A549 (cell line): Measurements from ENCODE around the gene BLTP2. TPM values are rescaled to one million over a fixed set of nuclear protein-coding genes. Genes with fewer than 3 reads are reported as not detected.

Experiments
- ATAC-seq, 2 experiments: fragments of 200-7000 bp in 1 of 2; fragments of >200 bp in 1 of 2; cut with Nextera tagmentation in 1 of 2; cut with Tn5 transposase in 1 of 2; 3 replicates each; pipeline versions ENCODE4 v1.8.0 to v1.9.1; 2018 to 2020; ENCODE audit warnings: mild to moderate bottlenecking in 1 of 2, moderate library complexity in 1 of 2
- CTCF ChIA-PET: fragments of 300-600 bp; sonication (Branson Sonifier 250); formaldehyde crosslinking; extraction: SDS; loops from one replicate; lab custom pipeline; 2021; ENCODE audit warnings: antibody characterized with exemption, inconsistent platforms; lab: Yijun Ruan, JAX
- POLR2A ChIA-PET: fragments of 350-600 bp; formaldehyde crosslinking; extraction: SDS; loops from one replicate; lab custom pipeline; 2021; ENCODE audit warnings: antibody characterized with exemption, inconsistent platforms; lab: Yijun Ruan, JAX
- DNase-seq, 2 experiments: peaks; one replicate each; pipeline versions ENCODE4 v3.0.0 to v3.0.0-alpha.2; 2011 to 2016; ENCODE audit warnings: low read depth in 1 of 2, low spot score in 1 of 2
- FAIRE-seq: peaks from 2 replicates; lab custom pipeline; 2011; peaks lifted over from hg19 to GRCh38; lab: Jason Lieb, UNC
- H3K27ac ChIP-seq, 2 experiments: fragments of >200 bp; sonication (Bioruptor Twin); formaldehyde crosslinking; 3 replicates each; pipeline ENCODE4 v1.5.1; 2016 to 2017
- H3K4me1 ChIP-seq: fragments of >200 bp; sonication (Bioruptor Twin); formaldehyde crosslinking; 3 replicates; pipeline ENCODE4 v1.6.1; 2016
- H3K4me2 ChIP-seq: fragments of >200 bp; sonication (Bioruptor Twin); formaldehyde crosslinking; 3 replicates; pipeline ENCODE4 v1.6.1; 2016
- H3K4me3 ChIP-seq: fragments of >200 bp; sonication (Bioruptor Twin); formaldehyde crosslinking; 3 replicates; pipeline ENCODE4 v1.5.1; 2016
- H3K9me3 ChIP-seq: fragments of >200 bp; sonication (Bioruptor Twin); formaldehyde crosslinking; 3 replicates; pipeline ENCODE4 v1.6.1; 2016
- ATOH8 ChIP-seq: fragments of 250-450 bp; sonication (Bioruptor Pico); IDR thresholded peaks from 2 replicates; pipeline ENCODE4 v1.5.0; 2020; ENCODE audit warnings: low read depth, mild to moderate bottlenecking, moderate library complexity
- CBX2 ChIP-seq: fragments of 200-600 bp; sonication (generic); IDR thresholded peaks from 2 replicates; pipeline ENCODE4 v1.6.1; 2016; ENCODE audit warnings: low read depth, mild to moderate bottlenecking, borderline replicate concordance
- CEBPB ChIP-seq, 2 experiments: fragments of >200 bp in 1 of 2; sonication (Bioruptor Twin) in 1 of 2; formaldehyde crosslinking in 1 of 2; IDR thresholded peaks; 2 replicates each; pipeline ENCODE4 v1.6.1; 2012 to 2016
- EHF ChIP-seq: fragments of 250-450 bp; sonication (Bioruptor Pico); IDR thresholded peaks from 2 replicates; pipeline ENCODE4 v1.5.0; 2020; ENCODE audit warnings: mild to moderate bottlenecking
- EP300 ChIP-seq, 2 experiments: fragments of >200 bp; sonication (Bioruptor Twin); formaldehyde crosslinking; IDR thresholded peaks; 2 replicates in 1 of 2; 3 replicates in 1 of 2; pipeline ENCODE4 v1.6.1; 2016 to 2017
- ESRRA ChIP-seq: fragments of 150-350 bp; IDR thresholded peaks from 2 replicates; pipeline ENCODE4 v1.6.1; 2014; ENCODE audit warnings: mild to moderate bottlenecking, low read length, borderline replicate concordance
- FOXS1 ChIP-seq: fragments of 250-450 bp; sonication (Bioruptor Pico); IDR thresholded peaks from 2 replicates; pipeline ENCODE4 v1.5.0; 2020; ENCODE audit warnings: mild to moderate bottlenecking, moderate library complexity
- GATA3 ChIP-seq: IDR thresholded peaks from 2 replicates; pipeline ENCODE4 v1.6.1; 2012; ENCODE audit warnings: borderline replicate concordance
- HEYL ChIP-seq: fragments of 250-450 bp; sonication (Bioruptor Pico); IDR thresholded peaks from 2 replicates; pipeline ENCODE4 v1.8.0; 2021; ENCODE audit warnings: mild to moderate bottlenecking, moderate library complexity
- HOXA7 ChIP-seq: fragments of 250-450 bp; sonication (Bioruptor Pico); IDR thresholded peaks from 2 replicates; pipeline ENCODE4 v1.5.0; 2020; ENCODE audit warnings: mild to moderate bottlenecking, moderate library complexity
- HOXB5 ChIP-seq: fragments of 250-450 bp; sonication (Bioruptor Pico); IDR thresholded peaks from 2 replicates; pipeline ENCODE4 v1.5.0; 2020; ENCODE audit warnings: mild to moderate bottlenecking, moderate library complexity
- JUN ChIP-seq, 2 experiments: fragments of >200 bp; sonication (Bioruptor Twin); formaldehyde crosslinking; IDR thresholded peaks; 2 replicates in 1 of 2; 3 replicates in 1 of 2; pipeline ENCODE4 v1.6.1; 2016 to 2017
- KDM1A ChIP-seq: fragments of 200-600 bp; sonication (generic); IDR thresholded peaks from 2 replicates; pipeline ENCODE4 v1.6.1; 2016; ENCODE audit warnings: low read depth, mild to moderate bottlenecking
- MAX ChIP-seq: IDR thresholded peaks from 2 replicates; pipeline ENCODE4 v1.6.1; 2012
- MYC ChIP-seq: IDR thresholded peaks from 2 replicates; pipeline ENCODE4 v1.6.1; 2012; ENCODE audit warnings: mild to moderate bottlenecking, inconsistent platforms, low read length, improper control_type of control experiment, borderline replicate concordance
- NPAS2 ChIP-seq: fragments of 250-450 bp; sonication (Bioruptor Pico); IDR thresholded peaks from 2 replicates; pipeline ENCODE4 v1.8.0; 2022; ENCODE audit warnings: mild to moderate bottlenecking, moderate library complexity, borderline replicate concordance
- NR3C1 ChIP-seq: fragments of >200 bp; sonication (Bioruptor Twin); formaldehyde crosslinking; IDR thresholded peaks from 3 replicates; pipeline ENCODE4 v1.6.1; 2017
- PBX3 ChIP-seq: IDR thresholded peaks from 2 replicates; pipeline ENCODE4 v1.6.1; 2012
- POLR2AphosphoS2 ChIP-seq: conservative IDR thresholded peaks from 2 replicates; pipeline ENCODE4 v1.6.1; 2012; ENCODE audit warnings: low read length, improper control_type of control experiment, inconsistent platforms
- RAD21 ChIP-seq, 2 experiments: fragments of >200 bp in 1 of 2; sonication (Bioruptor Twin) in 1 of 2; formaldehyde crosslinking in 1 of 2; IDR thresholded peaks in 1 of 2; conservative IDR thresholded peaks in 1 of 2; 2 replicates in 1 of 2; 3 replicates in 1 of 2; pipeline ENCODE4 v1.6.1; 2012 to 2018; ENCODE audit warnings: inconsistent platforms in 1 of 2
- RARB ChIP-seq: fragments of 250-450 bp; sonication (Bioruptor Pico); IDR thresholded peaks from 2 replicates; pipeline ENCODE4 v1.8.0; 2021; ENCODE audit warnings: mild to moderate bottlenecking, moderate library complexity
- RFX5 ChIP-seq: fragments of 450-650 bp; IDR thresholded peaks from 2 replicates; pipeline ENCODE4 v1.7.1; 2014; ENCODE audit warnings: antibody characterized with exemption, mild to moderate bottlenecking, moderate library complexity
- SREBF2 ChIP-seq: fragments of 450-650 bp; IDR thresholded peaks from 2 replicates; pipeline ENCODE4 v1.6.1; 2014; ENCODE audit warnings: mild to moderate bottlenecking, moderate library complexity
- ZFP36 ChIP-seq: fragments of 450-650 bp; IDR thresholded peaks from 2 replicates; pipeline ENCODE4 v1.6.1; 2014; ENCODE audit warnings: borderline replicate concordance; ENCODE audit not compliant: partially characterized antibody
- ZNF302 ChIP-seq: fragments of 250-450 bp; sonication (Bioruptor Pico); IDR thresholded peaks from 2 replicates; pipeline ENCODE4 v1.9.0; 2021; ENCODE audit warnings: inconsistent platforms, mild to moderate bottlenecking, moderate library complexity
- WGBS: methylation state at CpG from one replicate; pipeline ENCODE4 v1.1.6; 2017; ENCODE audit errors: missing lambda C conversion rate; 5-methylcytosine and 5-hydroxymethylcytosine counted together
- polyA plus RNA-seq, 4 experiments: library from polyadenylated mRNA; depleted of rRNA in 3 of 4; stranded (reverse); fragments of >200 nt; fragmentation: RNase III in 1 of 4; extraction: RNeasy Plus Mini Kit Qiagen cat#74134 plus additional on column Dnase treatment in 1 of 4; gene quantifications; 2 replicates in 3 of 4; 3 replicates in 1 of 4; pipeline ENCODE4 v1.2.3, GENCODE V29; 2011 to 2017
- TF ChIP-seq, protein P1 (sequence below): fragments of 250-450 bp; sonication (Bioruptor Pico); IDR thresholded peaks from 2 replicates; pipeline ENCODE4 v1.5.0; 2021; ENCODE audit warnings: mild to moderate bottlenecking, moderate library complexity, borderline replicate concordance
- TF ChIP-seq, protein P2 (sequence below): fragments of 450-650 bp; IDR thresholded peaks from 2 replicates; pipeline ENCODE4 v1.6.1; 2014; ENCODE audit warnings: antibody characterized with exemption
- TF ChIP-seq, protein P3 (sequence below): fragments of 200-600 bp; sonication (generic); IDR thresholded peaks from 2 replicates; pipeline ENCODE4 v1.6.1; 2016; ENCODE audit warnings: antibody characterized with exemption, mild to moderate bottlenecking, moderate library complexity
- TF ChIP-seq, protein P4 (sequence below): IDR thresholded peaks from 2 replicates; pipeline ENCODE4 v1.6.1; 2012; ENCODE audit warnings: low read depth, borderline replicate concordance
- TF ChIP-seq, protein P5 (sequence below): fragments of >200 bp; sonication (Bioruptor Twin); formaldehyde crosslinking; IDR thresholded peaks from 3 replicates; pipeline ENCODE4 v1.6.1; 2016

Gene BLTP2
- polyA plus RNA-seq, 2 of the 4 experiments (the other 2 are of a cell fraction): 81.1 to 150 TPM

- peak; percentile 95 to 99 for DNase-seq
- no peak for FAIRE-seq
- H3K4me2 ChIP-seq: peak within 1 kb of the TSS; percentile 78
- peak within 1 kb of the TSS; percentile 79 for H3K4me3 ChIP-seq
- 2% methylated on average over 23 of the region's 44 CpGs for WGBS
- H3K9me3 ChIP-seq: no peaks in the 10 kb centered on the region
- peak within 1 kb of the TSS; percentile 79 to 88 for H3K27ac ChIP-seq
- ChIA-PET CTCF (interaction anchor here (1.0 to 3.1 kb wide), 9 partner anchors 9 to 105 kb away, joined by 3 to 20 read pairs (median 5); partner anchors contain the start of genes ALDOC and BLTP2), POLR2A (interaction anchor here (0.9 to 1.1 kb wide), 3 partner anchors 12 to 46 kb away, joined by 3 to 4 read pairs (median 3); partner anchors contain the start of genes BLTP2 and PIGS)
- H3K4me1 ChIP-seq: peaks cover 17% of the 10 kb centered on the region
- peak; percentile 91 to 96 for ATAC-seq
- no peak for TF ChIP-seq MYC
- TF ChIP-seq, protein P1, sequence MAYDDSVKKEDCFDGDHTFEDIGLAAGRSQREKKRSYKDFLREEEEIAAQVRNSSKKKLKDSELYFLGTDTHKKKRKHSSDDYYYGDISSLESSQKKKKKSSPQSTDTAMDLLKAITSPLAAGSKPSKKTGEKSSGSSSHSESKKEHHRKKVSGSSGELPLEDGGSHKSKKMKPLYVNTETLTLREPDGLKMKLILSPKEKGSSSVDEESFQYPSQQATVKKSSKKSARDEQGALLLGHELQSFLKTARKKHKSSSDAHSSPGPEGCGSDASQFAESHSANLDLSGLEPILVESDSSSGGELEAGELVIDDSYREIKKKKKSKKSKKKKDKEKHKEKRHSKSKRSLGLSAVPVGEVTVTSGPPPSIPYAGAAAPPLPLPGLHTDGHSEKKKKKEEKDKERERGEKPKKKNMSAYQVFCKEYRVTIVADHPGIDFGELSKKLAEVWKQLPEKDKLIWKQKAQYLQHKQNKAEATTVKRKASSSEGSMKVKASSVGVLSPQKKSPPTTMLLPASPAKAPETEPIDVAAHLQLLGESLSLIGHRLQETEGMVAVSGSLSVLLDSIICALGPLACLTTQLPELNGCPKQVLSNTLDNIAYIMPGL: no peak
- no peak for TF ChIP-seq EHF (CRISPR knock-in tag)
- TF ChIP-seq HEYL (CRISPR knock-in tag): no peak
- TF ChIP-seq CBX2: no peak
- no peak for TF ChIP-seq ZNF302 (CRISPR knock-in tag)
- TF ChIP-seq CEBPB (IDR thresholded peaks at IDR 0.05): no peak
- TF ChIP-seq, protein P2, sequence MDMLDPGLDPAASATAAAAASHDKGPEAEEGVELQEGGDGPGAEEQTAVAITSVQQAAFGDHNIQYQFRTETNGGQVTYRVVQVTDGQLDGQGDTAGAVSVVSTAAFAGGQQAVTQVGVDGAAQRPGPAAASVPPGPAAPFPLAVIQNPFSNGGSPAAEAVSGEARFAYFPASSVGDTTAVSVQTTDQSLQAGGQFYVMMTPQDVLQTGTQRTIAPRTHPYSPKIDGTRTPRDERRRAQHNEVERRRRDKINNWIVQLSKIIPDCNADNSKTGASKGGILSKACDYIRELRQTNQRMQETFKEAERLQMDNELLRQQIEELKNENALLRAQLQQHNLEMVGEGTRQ: no peak
- TF ChIP-seq, protein P3, sequence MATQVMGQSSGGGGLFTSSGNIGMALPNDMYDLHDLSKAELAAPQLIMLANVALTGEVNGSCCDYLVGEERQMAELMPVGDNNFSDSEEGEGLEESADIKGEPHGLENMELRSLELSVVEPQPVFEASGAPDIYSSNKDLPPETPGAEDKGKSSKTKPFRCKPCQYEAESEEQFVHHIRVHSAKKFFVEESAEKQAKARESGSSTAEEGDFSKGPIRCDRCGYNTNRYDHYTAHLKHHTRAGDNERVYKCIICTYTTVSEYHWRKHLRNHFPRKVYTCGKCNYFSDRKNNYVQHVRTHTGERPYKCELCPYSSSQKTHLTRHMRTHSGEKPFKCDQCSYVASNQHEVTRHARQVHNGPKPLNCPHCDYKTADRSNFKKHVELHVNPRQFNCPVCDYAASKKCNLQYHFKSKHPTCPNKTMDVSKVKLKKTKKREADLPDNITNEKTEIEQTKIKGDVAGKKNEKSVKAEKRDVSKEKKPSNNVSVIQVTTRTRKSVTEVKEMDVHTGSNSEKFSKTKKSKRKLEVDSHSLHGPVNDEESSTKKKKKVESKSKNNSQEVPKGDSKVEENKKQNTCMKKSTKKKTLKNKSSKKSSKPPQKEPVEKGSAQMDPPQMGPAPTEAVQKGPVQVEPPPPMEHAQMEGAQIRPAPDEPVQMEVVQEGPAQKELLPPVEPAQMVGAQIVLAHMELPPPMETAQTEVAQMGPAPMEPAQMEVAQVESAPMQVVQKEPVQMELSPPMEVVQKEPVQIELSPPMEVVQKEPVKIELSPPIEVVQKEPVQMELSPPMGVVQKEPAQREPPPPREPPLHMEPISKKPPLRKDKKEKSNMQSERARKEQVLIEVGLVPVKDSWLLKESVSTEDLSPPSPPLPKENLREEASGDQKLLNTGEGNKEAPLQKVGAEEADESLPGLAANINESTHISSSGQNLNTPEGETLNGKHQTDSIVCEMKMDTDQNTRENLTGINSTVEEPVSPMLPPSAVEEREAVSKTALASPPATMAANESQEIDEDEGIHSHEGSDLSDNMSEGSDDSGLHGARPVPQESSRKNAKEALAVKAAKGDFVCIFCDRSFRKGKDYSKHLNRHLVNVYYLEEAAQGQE: no peak
- peak; percentile 38; the same call in 1 of the 2 replicates for TF ChIP-seq MAX
- TF ChIP-seq PBX3: no peak; the same call in 1 of the 2 replicates
- TF ChIP-seq NPAS2: no peak
- TF ChIP-seq HOXB5 (CRISPR knock-in tag): no peak
- TF ChIP-seq KDM1A: no peak
- TF ChIP-seq, protein P4, sequence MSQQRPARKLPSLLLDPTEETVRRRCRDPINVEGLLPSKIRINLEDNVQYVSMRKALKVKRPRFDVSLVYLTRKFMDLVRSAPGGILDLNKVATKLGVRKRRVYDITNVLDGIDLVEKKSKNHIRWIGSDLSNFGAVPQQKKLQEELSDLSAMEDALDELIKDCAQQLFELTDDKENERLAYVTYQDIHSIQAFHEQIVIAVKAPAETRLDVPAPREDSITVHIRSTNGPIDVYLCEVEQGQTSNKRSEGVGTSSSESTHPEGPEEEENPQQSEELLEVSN: no peak; the same call in 1 of the 2 replicates
- TF ChIP-seq RAD21 (conservative IDR thresholded peaks at IDR 0.05 in 1 of 2, IDR thresholded peaks at IDR 0.05 in 1 of 2): no peak
- TF ChIP-seq NR3C1: no peak
- TF ChIP-seq HOXA7 (CRISPR knock-in tag): no peak
- TF ChIP-seq RFX5: no peak
- no peak for TF ChIP-seq SREBF2
- TF ChIP-seq ATOH8 (CRISPR knock-in tag): no peak
- no peak for TF ChIP-seq ZFP36
- TF ChIP-seq, protein P5, sequence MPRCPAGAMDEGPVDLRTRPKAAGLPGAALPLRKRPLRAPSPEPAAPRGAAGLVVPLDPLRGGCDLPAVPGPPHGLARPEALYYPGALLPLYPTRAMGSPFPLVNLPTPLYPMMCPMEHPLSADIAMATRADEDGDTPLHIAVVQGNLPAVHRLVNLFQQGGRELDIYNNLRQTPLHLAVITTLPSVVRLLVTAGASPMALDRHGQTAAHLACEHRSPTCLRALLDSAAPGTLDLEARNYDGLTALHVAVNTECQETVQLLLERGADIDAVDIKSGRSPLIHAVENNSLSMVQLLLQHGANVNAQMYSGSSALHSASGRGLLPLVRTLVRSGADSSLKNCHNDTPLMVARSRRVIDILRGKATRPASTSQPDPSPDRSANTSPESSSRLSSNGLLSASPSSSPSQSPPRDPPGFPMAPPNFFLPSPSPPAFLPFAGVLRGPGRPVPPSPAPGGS: peak; percentile 39; the same call in 1 of the 3 replicates
- TF ChIP-seq GATA3: 0 out of 2 replicates have a peak, but pooled peaks have one; percentile 27
- TF ChIP-seq JUN (IDR thresholded peaks at IDR 0.05): peak in 1 of 2 experiments; percentile 79; a peak in 4 of 5 replicates
- no peak for TF ChIP-seq RARB (CRISPR knock-in tag)
- TF ChIP-seq FOXS1: no peak
- no peak for TF ChIP-seq EP300 (IDR thresholded peaks at IDR 0.05)
- TF ChIP-seq POLR2AphosphoS2: no peak
- TF ChIP-seq ESRRA: no peak
Observed at GRCh38 chr17:28598799-28599310, 46.1 kb downstream of the BLTP2 start, which contains the start of gene SPAG5. Gene SPAG5 (minus strand): TSS chr17:28599025. CDS start chr17:28598946, 79 bp downstream.
